Inflammatory macrophage treated with lipopolysaccharide for 4 hours (primary cell): Measurements from ENCODE around the gene ARL3.
"Not testable (repeated sequence)": the region's sequence is repeated elsewhere in the genome, so short reads cannot be mapped to it uniquely, and the experiment has no call there.

Experiments used
- DNase-seq: peaks from one replicate; pipeline ENCODE4 v3.0.0-alpha.2; 2020

The ARL3 gene

DNA sequence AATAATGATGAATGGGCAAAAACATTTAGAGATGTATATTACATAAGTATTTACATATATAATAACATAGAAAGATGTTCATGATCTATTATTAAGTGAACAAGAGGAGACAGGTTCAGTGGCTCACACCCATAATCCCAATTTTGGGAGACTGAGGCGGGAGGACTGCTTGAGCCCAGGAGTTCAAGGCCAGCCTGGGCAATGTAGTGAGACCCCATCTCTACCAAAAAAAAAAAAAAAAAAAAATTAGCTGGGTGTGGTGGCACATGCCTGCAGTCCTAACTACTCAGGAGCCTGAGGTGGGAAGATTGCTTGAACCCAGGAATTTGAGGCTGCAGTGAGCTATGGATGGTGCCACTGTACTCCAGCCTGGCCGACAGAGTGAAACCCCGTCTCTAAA is 12.4 kb downstream of the ARL3 start:
- DNase-seq: no peak

DNA sequence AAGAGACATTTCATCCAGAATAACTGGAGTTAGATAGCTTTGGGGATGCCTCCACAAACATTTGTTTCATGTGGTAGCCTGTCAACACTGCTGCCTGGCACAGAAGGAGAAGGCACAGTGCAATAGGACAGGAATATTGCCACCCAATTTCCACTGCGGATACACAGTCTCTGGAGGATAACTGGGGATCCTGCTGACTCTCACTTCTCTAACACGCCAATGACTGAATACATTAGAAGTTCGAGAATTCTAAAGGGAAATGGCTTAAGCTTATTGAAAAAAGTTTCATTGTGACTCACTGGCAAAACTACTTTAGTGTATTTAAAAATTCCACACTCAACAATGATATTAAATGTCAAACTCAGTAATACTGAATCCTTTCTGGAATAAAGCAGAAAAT is 12.9 kb downstream of the ARL3 start:
- no peak for DNase-seq

DNA sequence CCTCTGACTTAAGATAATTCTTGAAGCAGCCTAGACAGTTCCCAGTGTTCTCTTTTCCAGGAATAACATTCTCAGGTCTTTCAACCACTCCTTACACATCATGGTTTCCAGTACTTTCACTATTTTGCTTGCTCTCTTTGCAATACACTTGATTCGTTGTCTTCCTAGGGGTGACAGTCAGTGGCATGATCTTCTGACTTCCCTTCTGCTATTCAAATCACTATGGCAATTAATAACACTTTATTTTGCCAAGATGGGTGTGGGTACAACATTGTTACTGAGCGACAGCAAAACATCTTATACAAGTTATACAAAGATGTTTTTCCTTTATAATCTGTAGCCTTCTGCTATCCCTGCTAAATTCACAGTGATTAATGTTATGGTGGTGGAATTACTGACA is 15.3 kb downstream of the ARL3 start:
- no peak for DNase-seq

DNA sequence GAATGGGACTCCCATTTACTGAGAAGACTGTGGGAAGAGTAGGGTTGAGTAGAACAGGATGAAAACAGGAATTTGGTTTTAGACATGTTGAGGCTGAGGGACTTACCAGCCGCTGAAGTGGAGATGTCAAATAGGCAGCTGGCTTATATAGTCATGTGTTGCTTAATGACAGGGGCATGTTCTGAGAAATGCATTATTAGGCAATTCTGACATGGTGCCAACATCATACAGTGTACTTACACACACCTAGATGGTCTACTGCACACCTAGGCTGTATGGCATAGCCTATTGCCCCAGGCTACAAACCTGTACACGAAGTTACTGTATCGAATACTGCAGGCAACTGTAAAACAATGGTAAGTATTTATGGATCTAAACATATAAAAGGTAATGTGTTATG is 17.5 kb downstream of the ARL3 start:
- DNase-seq: peak; percentile 13

DNA sequence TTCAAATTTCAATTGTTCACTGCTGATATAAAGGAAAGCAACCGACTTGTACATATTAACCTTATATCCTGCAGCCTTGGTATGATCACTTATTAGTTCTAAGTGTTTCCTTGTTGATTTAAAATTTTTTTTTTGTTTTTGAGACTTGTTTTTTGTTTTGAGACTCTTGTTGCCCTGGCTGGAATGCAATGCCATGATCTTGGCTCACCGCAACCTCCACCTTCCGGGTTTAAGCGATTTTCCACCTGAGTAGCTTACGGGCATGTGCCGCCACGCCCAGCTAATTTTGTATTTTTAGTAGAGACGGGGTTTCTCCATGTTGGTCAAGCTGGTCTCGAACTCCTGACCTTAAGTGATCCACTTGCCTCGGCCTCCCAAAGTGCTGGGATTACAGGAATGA is 18.8 kb downstream of the ARL3 start:
- not testable (repeated sequence) for DNase-seq

DNA sequence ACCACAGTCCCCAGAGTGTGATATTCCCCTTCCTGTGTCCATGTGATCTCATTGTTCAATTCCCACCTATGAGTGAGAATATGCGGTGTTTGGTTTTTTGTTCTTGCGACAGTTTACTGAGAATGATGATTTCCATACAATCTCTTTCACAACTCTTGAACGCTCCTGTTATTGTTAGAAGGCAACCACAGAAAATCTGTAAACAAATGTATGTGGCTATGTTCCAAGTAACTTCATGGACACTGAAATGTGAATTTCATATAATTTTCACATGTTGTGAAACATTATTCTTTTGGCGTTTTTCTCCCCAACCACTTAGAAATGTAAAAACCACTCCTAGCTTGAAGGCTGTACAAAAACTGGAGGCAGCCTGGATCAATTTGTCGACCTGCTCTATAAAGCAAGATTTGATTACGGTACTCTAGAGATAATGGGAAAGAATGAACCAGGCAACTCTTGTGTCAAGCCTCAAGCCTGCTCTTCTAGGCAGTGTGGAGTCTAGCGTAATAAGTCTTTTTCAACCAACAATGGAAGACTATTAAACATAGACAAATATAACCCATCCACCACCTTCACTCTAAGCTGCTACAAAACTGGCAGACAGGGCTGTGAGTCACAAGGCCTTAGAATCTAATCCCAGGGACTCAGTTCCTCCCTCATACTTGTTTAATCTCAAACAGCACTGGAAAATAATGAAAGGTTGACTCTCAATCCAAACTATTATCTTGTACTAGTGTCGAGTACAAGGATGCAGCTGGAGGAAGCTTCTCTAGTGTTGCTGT is 22.7 kb downstream of the ARL3 start:
- no peak for DNase-seq

DNA sequence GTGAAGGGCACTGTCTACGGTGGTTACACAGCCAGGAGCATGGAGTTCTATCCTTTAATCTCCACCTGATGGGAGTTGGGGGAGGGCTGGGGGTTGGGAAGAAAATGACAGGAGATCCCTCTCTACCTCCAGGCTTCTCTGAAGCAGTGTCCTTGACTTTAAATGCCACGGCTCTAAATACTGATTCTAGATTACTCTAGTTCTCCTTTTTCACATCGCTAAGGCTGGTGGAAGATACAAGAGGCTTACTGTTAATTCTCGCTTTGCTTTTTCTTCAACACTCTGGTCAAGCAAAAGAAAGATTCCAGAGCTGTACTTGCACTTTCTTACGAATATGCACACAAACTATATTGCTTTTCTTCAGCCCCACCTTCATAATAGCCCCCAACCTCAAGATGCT is 30.5 kb downstream of the ARL3 start:
- no peak for DNase-seq

DNA sequence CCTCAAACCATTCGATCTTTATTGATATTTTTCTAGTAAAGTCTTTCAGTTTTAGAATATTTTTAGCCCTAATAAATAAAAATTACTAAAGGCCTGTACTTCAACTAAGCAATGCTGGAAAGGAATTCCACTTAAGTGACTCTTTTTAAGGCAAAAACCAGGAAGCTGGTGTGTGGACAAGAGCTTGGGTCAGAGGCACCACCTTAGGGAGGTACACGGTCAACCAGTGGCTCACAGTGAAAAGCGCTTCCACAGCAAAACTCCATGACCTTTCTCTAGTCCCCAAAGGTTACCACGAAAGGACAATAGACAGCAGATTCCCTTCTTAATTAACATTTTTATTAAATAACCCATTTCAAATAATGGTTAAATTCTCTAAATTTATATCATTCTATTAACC is 31.2 kb downstream of the ARL3 start:
- DNase-seq: no peak

DNA sequence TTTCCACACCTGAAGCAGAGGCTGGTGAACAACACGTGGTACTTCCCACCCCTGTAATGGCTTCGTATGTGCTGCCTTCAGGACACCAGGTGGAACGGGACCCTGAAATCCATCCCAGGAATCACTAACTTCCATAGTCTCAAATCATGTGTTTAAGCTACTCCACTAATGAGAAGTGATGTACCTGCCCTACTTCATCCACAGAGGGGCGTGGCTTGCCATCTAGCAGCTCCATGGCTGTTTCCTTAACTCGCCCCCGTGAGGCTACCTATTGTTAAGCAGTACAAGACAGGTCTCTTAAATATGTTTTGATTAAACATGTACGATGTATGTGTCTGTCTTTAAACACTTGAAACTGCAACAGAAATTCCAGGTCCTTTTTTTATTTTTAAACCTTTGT is 31.8 kb downstream of the ARL3 start:
- no peak for DNase-seq

DNA sequence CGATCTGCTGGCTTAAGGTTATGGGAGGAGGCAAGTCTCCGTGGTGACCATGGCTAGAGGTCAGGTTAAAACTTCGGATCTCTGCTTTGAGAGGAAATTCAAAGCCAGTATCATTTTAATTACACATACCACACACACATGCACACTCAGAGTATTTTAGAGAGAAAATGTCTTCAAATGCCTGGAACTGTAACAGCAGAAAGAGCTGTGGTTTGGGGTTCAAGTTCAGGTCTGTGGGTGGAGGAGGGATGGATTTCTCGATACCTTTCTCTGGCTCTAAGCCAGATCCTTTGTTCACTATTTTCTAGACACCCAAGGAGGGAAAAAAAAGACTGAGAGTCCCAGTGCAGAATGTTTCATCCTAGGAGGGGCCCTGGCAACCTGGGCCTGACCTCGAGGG is 32.5 kb downstream of the ARL3 start:
- no peak for DNase-seq

DNA sequence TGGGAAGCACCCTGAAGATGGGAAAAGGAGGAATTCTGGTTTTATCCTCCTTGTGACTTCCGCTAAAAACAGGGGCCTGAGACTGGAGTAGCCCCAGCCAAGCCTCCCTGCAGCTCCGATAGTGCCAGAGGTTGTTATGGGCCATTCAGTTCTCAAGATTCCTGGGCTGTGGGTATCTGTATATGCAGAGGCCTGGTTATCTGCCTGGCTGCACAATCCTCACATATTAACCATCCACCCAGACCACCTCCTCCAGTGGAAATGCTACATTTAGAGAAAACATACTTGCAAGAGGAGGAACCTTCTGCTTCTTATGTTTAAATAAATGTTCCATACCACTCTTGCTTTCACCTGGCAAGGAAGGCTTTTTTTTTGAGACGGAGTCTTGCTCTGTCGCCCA is 34.6 kb downstream of the ARL3 start:
- DNase-seq: no peak

DNA sequence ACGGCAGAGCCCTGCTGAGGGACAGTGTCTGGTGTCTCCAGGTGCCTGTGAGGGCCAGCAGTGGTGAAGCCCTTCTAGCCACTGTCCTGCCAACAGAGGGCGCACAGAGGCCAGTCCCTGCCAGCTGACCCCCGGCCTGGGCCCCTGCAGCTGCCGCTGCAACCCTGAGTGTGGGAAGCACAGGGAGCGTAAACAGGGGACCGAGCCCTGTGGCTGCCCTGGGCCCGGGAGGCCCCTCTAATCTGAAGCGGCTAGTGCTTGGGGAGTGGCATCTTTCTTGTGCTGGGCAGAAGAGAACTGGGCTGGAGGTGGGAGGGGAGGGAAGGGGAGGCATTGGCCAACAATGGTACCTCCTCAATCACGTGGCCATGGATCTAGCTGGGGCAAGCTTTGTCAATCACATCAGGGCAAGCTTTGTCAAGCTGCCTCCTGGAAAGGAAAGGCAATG is 35.3 kb downstream of the ARL3 start:
- peak; percentile 61 for DNase-seq

DNA sequence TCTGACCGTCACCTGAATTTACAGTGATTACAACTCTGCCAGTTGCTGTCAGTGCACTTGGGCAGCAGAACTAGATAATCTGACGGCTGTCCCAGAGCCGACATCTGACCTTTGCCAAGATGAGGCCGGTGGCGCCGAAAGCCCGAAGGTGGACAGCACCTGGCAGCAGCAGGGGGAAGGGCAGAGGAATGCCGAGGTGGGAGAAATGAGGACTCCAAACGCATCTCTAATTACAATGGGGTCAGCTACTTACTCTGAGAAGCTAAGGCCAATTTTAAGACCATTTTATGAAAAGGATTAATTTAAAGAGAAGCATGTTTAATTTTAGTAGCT is 36.2 kb downstream of the ARL3 start:
- DNase-seq: no peak

DNA sequence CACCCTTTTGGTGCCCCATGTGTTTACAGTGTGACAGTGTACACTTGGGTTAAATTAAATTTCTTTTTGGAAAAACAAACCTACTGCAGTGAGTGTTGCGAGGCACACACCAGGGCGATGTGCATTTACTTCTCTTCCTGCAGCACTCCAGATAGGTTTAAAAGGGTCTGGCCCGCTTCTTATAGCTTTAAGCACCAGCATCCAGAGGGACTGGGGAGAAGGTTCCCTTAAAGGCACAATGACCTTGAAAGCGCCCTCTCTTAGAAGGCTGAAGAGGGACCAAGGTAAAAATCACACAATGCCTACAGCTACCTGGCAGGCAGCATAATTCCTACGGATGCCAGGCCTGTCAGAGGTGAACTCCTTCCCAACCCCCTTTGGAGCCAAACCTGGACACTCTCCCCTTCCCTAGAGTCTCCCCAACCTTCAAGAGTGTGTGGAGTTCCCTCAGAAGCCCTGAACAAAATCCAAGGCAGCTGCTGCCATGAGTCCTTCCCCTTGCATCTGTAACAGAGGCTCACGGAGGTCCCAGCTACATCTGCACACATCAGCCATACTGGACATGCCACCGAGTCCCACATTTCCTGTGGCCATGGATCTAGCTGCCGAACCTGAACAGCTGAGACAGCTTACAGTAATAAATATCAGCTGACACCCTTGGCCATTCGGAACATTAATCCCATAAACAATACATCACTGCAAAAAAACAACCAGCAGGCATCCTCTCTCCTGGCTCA is 36.7 kb downstream of the ARL3 start:
- DNase-seq: no peak

DNA sequence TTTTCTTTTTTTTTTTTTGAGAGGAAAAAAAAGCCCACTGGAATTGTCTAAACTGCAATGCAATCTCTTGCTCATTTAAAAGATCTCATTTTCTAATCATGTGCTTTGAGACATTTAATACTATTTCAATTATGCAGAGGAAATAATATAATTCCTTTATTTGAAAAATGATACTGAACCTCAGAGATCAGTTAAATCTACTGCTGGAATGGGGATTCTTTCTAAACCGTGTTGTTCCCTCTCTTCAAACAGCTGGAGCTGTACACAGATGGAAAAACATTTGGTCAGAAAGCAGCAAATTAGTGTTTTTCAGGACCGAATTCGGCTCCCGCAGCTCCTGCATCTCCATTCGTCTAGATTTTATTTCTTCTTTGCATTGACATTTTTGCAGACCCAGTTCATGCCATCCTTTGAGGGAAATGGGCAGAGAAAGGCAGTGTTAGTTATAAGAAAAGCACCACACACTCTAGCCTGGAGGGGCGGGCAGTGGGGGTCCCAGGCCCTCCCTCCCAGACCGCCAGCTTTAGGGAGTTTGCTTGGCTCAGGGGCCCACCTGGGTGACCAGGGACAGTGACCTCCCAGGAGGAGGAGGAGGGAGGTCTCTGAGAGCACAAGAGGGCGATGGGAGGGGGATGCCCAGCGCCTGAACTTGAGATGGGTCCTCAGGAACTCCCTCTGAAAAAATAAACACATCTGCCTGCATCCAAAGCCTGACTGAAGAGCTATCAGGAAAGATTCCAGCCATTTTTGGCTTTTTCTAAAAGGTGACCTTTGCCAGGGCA is 37.5 kb downstream of the ARL3 start:
- DNase-seq: no peak

DNA sequence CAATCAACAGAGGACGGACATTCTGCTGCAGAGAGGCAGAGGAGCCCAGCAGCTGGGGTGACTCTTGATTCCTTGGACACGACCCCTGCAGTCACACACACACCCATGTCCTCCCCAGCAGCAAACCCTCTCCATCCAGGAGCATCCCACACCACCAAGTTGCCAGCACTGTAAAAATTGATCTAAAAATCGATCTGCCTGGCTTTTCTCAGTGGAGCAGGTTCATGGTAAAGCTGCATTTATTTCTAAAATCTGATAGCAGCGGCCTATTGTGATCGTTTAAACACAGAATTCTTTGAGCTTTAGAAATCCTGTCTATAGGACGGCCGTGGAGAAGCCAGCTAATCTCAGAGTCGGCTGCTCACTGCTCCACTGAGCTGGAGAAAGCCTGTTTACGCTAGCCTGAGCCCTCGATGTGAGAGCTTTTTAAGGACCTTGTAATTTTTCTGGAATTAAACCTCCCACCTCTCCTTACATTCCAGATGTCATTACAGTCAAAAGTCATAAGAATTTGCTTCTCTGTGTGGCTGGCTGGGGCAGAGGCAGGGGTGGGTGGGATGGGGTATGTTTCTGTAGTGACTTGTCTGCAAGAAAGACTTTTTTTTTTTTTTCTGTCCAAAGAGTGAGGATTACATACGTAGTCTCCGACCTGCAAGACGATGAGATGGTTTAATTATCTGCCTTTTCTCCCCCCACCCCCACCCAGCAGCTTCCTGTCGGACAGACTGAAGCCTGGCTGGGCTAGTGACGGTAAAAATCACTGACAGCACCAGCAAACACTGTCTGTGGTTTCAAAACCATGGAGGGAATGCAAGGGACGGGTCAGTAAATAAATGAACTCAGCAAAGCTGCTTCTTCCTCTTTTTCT is 38.3 kb downstream of the ARL3 start:
- DNase-seq: peak; percentile 90

DNA sequence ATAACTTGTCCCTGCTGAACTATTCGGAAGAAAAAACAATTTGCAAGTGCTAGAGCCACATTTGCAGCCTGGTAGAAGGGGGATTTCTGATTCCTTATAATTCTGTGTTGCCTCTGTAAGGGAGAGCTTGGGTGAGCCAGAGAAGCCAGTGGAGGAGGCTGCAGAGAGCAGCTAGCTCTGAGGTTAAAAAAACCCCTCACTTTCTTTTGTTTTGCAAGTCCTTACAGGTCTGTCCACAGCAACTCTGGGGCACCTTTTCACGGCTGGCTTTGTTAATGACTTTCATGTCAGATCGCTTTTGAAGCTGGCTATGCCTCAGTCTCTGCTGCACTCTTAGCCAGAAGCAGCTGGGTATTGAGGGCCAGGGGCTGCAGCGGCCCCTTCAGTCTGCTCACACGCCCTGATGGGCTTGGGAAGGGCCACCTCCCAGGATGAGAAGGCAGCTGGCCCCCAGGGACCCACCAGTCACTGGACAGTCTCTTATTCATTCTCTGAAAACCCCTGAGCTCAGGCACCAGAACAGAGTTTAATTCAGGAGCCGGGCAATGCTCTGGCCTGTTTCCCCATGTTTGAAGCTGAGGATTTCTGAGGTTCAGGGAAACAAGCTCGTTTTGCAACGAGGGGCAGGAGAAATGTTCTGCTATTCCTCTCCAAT is 39.1 kb downstream of the ARL3 start:
- no peak for DNase-seq

DNA sequence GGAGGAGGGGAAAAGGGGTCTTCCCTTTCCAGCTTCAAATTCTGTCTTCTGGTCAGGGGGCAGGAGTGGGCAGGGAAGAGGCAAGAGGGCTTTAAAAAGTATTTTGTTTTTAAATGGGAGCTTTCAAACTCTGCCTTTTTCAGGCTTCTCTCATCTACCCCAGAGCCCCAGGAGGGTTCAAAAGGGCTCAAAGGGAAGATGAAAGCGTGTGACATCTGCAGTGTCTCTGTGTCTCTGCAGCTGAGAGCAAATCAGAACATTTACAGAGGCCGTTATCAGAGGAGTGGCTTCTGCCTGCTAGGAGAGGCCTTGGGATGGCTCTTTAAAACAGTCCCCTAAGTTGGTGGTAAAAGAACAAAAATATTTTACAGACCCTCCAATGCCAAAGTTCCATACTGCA is 39.6 kb downstream of the ARL3 start:
- DNase-seq: no peak

DNA sequence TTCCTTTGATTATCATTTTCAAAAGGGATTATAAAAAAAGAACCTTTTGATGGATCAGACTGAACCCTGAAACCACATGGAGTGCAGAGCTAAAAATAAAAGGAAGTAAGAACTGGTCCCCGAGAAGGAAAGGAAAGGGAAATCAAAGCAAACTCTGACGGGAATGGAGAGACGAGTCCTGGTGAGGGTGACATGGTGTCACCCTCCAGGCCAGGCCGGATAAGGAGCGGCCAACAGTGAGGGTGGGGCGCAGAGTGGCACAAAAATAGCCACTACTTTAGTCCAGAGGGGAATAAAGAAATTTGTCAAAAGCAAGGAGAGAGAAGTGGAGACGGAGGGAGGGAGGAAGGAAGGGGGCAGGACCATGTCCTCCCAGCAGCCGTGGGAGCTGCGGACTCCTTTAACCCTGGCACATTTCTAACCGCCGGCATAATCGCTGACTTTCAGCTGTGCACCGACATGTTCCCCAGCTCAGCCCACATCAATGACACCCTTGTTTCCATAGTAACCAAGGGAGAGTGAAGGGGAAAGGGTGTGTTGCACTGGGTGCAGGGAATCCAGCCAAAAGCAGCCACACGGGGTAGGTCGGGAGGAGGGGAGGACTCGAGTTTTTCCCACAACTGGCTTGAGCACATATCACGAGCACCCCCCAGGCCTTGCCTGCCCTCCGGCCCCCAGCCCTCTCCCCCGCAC is 40.2 kb downstream of the ARL3 start:
- peak; percentile 80 for DNase-seq

DNA sequence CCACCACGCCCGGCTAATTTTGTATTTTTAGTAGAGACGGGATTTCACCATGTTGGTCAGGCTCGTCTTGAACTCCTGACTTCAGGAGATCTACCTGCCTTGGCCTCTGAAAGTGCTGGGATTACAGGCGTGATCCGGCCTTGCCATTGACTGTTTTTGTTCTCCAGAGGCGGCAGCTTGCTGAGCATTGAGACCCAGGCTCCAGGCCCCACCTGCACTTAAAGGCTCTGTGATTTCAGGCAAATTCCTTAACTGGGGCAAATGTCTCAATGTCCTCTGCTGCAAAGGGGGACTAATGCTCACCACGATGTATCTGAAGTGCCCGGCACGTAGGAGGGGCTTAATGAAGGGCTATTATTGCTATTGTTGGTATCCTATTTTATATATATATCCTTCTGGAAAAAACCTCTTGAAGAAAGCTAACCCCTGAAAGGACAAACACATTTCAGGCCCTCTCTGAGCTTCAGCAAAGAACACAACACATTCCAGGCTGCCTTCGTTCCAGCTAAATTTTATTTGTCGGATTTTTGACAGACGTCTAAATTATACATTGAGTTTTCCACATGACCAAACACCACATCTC is 40.9 kb downstream of the ARL3 start:
- DNase-seq: no peak

DNA sequence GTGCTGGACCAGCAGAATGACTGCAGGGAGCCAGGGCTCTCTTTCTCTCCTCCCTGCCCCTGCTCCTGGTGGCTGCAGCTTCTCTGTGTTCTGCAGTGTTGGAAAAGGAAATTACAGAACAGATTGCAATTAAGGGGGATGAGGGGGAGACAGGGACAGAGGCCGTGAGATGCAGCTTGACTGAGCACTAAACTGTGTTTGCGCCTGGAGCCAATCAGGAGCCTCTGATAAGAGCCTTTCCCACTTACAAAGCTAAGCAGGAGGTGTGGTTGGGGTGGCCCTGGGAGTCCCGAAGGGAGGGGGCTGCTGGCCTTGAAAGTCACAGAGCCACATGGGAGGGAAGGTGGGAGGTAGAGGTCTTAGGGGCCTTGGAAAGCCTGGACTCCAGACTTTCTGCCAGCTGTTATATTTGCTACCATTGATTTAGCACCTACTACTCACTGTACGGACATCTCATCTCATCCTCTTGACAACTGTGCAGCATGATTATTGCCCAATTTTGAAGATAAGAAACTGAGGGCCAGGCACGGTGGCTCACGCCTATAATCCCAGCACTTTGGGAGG is 43.2 kb downstream of the ARL3 start:
- DNase-seq: no peak
